ENCODE data around the gene RNF144A.
A peak's percentile ranks its signal among the peaks of the same experiment; 100 is the strongest.

The RNF144A gene

GRCh38 chr2:7009207-7009911 lies 92.1 kb downstream of the RNF144A start:
- no peak for DNase-seq

- DNase-seq = no peak
Measured at GRCh38 chr2:7010391-7011054, 93.3 kb downstream of the RNF144A start.

- no peak for DNase-seq
Measured at GRCh38 chr2:7011356-7012083, 94.3 kb downstream of the RNF144A start.

- no peak for DNase-seq
Measured at GRCh38 chr2:7012141-7012764, 95.0 kb downstream of the RNF144A start.

GRCh38 chr2:7013471-7014160 lies 96.4 kb downstream of the RNF144A start:
- no peak for DNase-seq

GRCh38 chr2:7014174-7014640 lies 97.0 kb downstream of the RNF144A start:
- DNase-seq = peak in 1 of 2 experiments; percentile 26

- DNase-seq = no peak
Measured at GRCh38 chr2:7015007-7015950, 98.1 kb downstream of the RNF144A start.

GRCh38 chr2:7016148-7016547 lies 98.9 kb downstream of the RNF144A start:
- no peak for DNase-seq

GRCh38 chr2:7016601-7017211 lies 99.5 kb downstream of the RNF144A start:
- no peak for DNase-seq

- no peak for DNase-seq
Measured at GRCh38 chr2:7017671-7018281, 100.6 kb downstream of the RNF144A start.

- DNase-seq = no peak
Measured at GRCh38 chr2:7018282-7018701, 101.1 kb downstream of the RNF144A start.

GRCh38 chr2:7018767-7019166 lies 101.6 kb downstream of the RNF144A start:
- DNase-seq = no peak

- DNase-seq = no peak
Measured at GRCh38 chr2:7019191-7019590, 102.0 kb downstream of the RNF144A start.

GRCh38 chr2:7020059-7020458 lies 102.8 kb downstream of the RNF144A start:
- DNase-seq = no peak

GRCh38 chr2:7020468-7020867 lies 103.3 kb downstream of the RNF144A start:
- no peak for DNase-seq

- no peak for DNase-seq
Measured at GRCh38 chr2:7020939-7021470, 103.8 kb downstream of the RNF144A start.

GRCh38 chr2:7022492-7023385 lies 105.5 kb downstream of the RNF144A start:
- no peak for DNase-seq

- no peak for DNase-seq
Measured at GRCh38 chr2:7023542-7023941, 106.3 kb downstream of the RNF144A start.

- no peak for DNase-seq
Measured at GRCh38 chr2:7024261-7024660, 107.0 kb downstream of the RNF144A start.

Data from NCI-H446 (cell line).